Measurements from ENCODE around the gene GCFC2. TPM values are rescaled to one million over a fixed set of nuclear protein-coding genes. Genes with fewer than 3 reads are reported as not detected.

The GCFC2 gene
- total and polyA plus RNA-seq, 9 of the 15 experiments (the other 6 are each of a cell fraction or from before 2014, with no cell fraction given), result 10.5 to 40.6 (median 23.0) TPM

- TF ChIP-seq ARID4B (CRISPR knock-in tag; IDR thresholded peaks at IDR 0.05), result no peak
These were observed 63.9 kb downstream of the GCFC2 start, which contains the start of gene MRPL19 (continued) for GRCh38 chr2:75646583-75647425.

GRCh38 chr2:75646090-75646582, 64.6 kb downstream of the GCFC2 start:
- WGBS (ENCODE audit: insufficient coverage, low coverage, missing lambda C conversion rate), result 69% methylated on average over 8 of the region's 9 CpGs
- intact Hi-C loops (cut with micrococcal nuclease), result loop anchor here (2.0 kb wide), 1 partner anchor 65 kb away; the partner anchor contains the start of gene GCFC2
- Histone ChIP-seq H3K27me3 (ENCODE audit: control insufficient read depth in 2 of 2, insufficient read depth in 2 of 2, low read length in 2 of 2) (no peaks in the 10 kb centered on the region), H3K4me2 (ENCODE audit: insufficient read depth, low read length) (peak overlapping the region; percentile 86), H3K9me3 (replicated peaks; ENCODE audit: control insufficient read depth, insufficient read depth, low read depth, low read length) (no peaks in the 10 kb centered on the region), H3K4me3 (peak overlapping the region; percentile 80), H4K20me1 (replicated peaks; ENCODE audit: control insufficient read depth, insufficient read depth, low read length) (no peaks in the 10 kb centered on the region), H3K27ac (ENCODE audit: extremely low read depth, low read depth, low read length) (peak overlapping the region; percentile 66), H3K9me1 (ENCODE audit: control insufficient read depth, insufficient read depth, low read length) (no peaks in the 10 kb centered on the region), H3K79me2 (ENCODE audit: control insufficient read depth, insufficient read depth, low read length) (peaks cover 29% of the 10 kb centered on the region), H3K9ac (ENCODE audit: insufficient read depth in 1 of 2, low read depth in 2 of 2, low read length in 2 of 2) (peak overlapping the region; percentile 86 to 100; a peak in 3 of 4 replicates), H3K36me3 (ENCODE audit: control insufficient read depth, insufficient read depth, low read length) (peaks cover 31% of the 10 kb centered on the region), H2AFZ (ENCODE audit: low read depth, low read length) (peak overlapping the region; percentile 99), H3K4me1 (replicated peaks in 1 of 2; ENCODE audit: control insufficient read depth in 2 of 2, insufficient read depth in 2 of 2, low read length in 2 of 2) (peaks cover 0 to 7% of the 10 kb centered on the region in 2 experiments; a peak in 1 of 5 replicates)
- ChIA-PET POLR2A (interaction anchor here (0.8 to 1.0 kb wide), 3 partner anchors 8 to 13 kb away, joined by 3 to 5 read pairs (median 4); no protein-coding TSS in a partner anchor), CTCF (ENCODE audit: low intra/inter-chr PET ratio) (no interaction called here)
- DNase-seq (ENCODE audit: extremely low read depth in 1 of 4, low spot score in 3 of 4) (no peak), FAIRE-seq (no peak), ATAC-seq (no peak)
- no TSS peak for BruUV-seq (replicated peaks)
- in situ Hi-C loops (cut with MboI), result loop anchor here (5.0 to 25.0 kb wide), 2 partner anchors 36 to 941 kb away; no protein-coding TSS in a partner anchor
- TF ChIP-seq CBX3 (IDR thresholded peaks at IDR 0.05; ENCODE audit: borderline replicate concordance in 1 of 2, low read length in 2 of 2) (peak in 1 of 2 experiments; percentile 52; a peak in 1 of 3 replicates), MBD1 (CRISPR knock-in tag; IDR thresholded peaks at IDR 0.05) (0 out of 2 replicates have a peak, but pooled peaks have one; percentile 48), PKNOX1 (IDR thresholded peaks at IDR 0.05) (0 out of 2 replicates have a peak, but pooled peaks have one; percentile 26), ZNF778 (CRISPR knock-in tag; IDR thresholded peaks at IDR 0.05) (no peak), JUND (IDR thresholded peaks at IDR 0.05; ENCODE audit: borderline replicate concordance, low read depth, low read length) (no peak), JUND (tag; IDR thresholded peaks at IDR 0.05; ENCODE audit: borderline replicate concordance, low read depth, low read length) (no peak), RB1 (IDR thresholded peaks at IDR 0.05; ENCODE audit: low read depth) (no peak), SAFB2 (IDR thresholded peaks at IDR 0.05; ENCODE audit: borderline replicate concordance, low read depth, low read length, severe bottlenecking) (no peak), FOXA1 (IDR thresholded peaks at IDR 0.05; ENCODE audit: borderline replicate concordance) (no peak), ZNF699 (CRISPR knock-in tag; IDR thresholded peaks at IDR 0.05; ENCODE audit: insufficient replicate concordance) (no peak)

All from K562 (cell line).